ENCODE results near the gene ZBTB20.

The ZBTB20 gene

DNA sequence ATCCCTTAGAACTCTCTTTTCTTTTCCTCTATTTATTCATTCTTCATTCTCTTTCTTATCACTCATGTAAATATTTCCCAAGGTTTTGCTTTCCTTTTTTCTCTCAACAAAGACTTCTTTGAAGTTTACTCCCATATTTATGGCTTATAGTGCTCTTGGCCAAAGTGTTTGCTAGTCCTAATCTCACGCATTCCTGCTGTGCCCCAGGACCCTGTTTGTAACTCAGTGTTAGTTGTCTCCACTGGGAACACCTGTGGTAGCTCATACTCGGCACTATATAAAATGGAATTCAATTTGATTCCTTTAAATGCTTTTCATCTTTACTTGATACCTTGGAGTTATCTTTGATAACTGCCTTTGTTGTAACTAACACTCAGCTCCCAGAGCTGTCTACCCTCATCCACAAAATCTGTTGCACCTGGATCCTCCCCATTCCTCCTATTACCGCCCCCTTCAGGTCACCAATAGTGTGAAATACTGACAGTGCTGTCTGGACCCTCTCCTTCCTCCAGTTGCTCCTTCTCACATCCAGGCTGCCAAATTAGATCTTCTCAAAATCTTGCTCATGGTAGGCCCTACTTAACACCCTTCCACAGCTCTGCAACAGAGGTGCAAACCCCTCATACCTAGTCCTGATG lies 776.4 kb downstream of the ZBTB20 start:
- TF ChIP-seq ZNF274 (IDR thresholded peaks at IDR 0.05; ENCODE audit: low read depth, low read length), result no peak
- no peak overlapping the region for H3K4me3 ChIP-seq (ENCODE audit: low read length)

DNA sequence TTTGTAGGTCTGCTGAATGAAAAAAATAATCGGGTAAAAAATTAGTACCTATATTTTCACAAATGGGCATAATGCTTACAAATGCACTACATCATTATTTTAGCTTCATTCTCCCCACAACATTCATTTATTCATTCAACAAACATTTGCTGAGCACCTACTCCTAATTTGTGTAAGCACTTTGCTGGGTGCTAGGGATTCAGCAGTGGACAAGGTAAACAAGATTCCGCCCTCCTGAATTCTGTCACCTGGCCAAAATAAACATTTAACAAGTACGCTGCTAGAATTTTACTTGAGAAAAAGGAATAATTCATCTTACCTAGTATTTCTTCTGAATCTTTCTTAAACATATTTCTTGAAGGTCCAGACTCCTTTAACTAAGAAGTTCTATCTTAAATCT lies 781.2 kb downstream of the ZBTB20 start:
- no peak for TF ChIP-seq ZNF274 (IDR thresholded peaks at IDR 0.05; ENCODE audit: low read depth, low read length)
- H3K4me3 ChIP-seq (ENCODE audit: low read length), result no peak overlapping the region

DNA sequence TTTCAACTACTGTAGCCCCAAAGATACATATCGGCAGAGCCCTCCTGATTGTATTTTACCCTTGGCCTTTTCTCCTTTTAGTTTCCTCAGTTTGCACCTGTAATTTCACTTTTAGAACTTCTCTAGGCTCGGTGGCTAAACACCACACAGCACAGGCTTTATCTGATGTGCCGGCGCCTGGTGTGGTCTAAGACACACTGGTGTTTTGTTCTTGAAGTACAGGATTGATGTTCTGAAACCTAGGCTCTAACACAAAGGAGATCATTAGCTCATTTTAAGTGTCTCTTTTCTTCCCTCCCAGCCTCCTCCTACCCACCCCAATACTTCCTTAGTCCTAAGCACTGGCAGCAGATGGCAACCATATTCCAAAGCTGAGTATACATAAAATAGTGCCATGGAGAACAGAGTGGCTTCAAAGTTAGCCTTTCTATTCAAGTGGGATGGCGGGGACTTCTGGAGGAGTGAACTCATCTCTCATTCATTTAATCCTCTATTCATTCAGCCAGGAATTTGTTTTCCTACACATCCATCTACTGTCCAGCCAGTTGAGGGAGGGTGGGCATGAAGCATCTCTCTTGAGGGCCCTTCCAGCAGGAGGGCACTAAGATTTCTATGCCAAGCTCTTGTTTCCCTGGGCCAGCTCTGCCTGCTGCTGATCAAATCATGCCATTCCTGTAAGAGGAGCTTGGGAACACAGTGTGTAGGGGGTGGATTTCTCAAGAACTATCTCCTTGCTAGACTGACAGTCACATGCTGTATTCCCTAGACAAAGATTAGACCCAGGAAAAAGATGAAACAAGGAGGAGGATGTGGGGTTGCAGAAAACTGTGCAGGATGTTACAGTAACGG lies 782.1 kb downstream of the ZBTB20 start:
- no peak overlapping the region for H3K4me3 ChIP-seq (ENCODE audit: low read length)
- no peak for TF ChIP-seq ZNF274 (IDR thresholded peaks at IDR 0.05; ENCODE audit: low read depth, low read length)

DNA sequence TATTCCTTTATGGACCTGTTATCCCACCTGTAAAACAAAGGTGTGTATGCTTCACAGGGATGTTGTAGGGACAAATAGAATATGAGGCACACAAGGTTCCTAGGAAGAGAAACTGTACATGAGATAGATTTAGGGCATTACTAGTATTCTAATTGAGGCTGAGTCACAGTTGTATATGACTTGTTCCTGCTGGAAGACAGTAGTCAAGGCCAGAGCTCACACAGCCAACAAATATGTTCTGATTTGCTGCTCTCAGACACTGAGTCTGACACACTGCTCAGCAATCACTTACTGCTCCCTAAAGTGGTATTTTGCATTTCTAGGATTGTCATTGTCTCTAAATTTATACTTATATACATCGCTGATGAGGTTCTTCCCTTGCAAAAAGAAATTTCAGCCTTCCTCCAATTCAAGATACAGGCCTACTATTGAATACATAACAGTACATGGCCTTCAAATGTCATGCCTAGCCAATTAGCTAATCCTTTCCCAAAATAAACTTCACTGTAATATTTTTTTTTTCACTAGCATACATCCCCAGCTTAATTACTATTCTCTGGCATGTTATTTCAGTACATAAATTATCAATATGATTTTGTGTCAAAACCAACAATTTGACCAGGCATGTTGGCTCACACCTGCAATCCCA lies 783.4 kb downstream of the ZBTB20 start:
- TF ChIP-seq ZNF274 (IDR thresholded peaks at IDR 0.05; ENCODE audit: low read depth, low read length), result no peak
- H3K4me3 ChIP-seq (ENCODE audit: low read length), result no peak overlapping the region

DNA sequence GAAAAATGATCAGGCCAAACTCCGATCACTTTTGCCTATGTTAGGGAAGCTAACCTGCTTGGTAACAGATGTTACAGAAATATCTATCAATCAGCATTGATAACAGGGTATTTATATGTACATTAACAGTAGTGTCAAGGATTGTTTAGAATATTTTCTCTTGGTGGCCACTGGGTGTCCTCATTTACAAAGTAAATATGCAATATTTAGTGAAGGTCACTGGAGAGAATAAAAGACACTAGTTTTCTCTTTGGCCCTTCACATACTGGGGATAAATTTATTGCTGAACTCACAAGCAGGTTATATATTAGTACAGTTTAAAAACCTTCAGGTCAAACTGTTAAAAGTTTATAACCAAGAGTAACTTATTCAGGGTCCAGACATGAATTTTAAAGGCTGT lies 784.3 kb downstream of the ZBTB20 start:
- TF ChIP-seq ZNF274 (IDR thresholded peaks at IDR 0.05; ENCODE audit: low read depth, low read length), result no peak
- no peak overlapping the region for H3K4me3 ChIP-seq (ENCODE audit: low read length)

DNA sequence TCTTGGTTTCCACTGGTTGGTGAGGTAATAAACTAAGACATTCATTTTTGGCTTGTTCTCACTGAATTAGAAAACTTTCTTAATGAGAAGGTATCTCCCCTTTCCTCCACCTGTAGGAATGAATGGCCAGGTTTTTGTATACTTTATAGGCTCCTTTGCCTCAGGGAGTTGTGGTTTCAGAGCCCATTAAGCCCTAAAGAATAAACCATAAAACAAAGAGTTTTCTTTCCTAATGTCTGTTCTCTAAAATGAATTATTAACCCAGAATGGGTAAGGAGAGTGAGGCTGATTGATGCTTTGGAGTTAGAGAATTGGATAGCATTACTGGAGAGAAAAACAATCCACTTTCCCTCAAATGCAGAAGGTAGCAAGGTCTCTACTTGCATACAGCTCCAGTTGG lies 785.7 kb downstream of the ZBTB20 start:
- H3K4me3 ChIP-seq (ENCODE audit: low read length), result no peak overlapping the region
- no peak for TF ChIP-seq ZNF274 (IDR thresholded peaks at IDR 0.05; ENCODE audit: low read depth, low read length)

DNA sequence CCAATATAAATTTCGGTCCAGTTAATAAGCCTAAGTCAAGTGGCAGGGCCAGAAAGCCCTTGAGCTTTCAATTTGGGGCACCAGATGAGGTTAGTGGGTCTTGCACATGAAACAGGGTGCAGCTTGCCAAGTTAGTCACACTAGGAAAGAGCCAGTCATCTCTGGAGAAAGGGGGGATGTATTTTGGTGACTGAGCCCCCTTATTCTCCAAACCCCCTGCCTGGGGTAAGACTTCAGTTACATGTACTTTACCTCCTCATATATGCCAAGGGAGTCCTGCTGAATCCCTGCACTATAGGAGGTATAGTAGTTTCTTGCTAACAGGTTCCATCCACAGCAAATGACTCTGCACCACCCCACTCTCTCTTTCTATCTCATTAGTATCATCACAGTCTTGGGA lies 790.6 kb downstream of the ZBTB20 start:
- no peak overlapping the region for H3K4me3 ChIP-seq (ENCODE audit: low read length)

DNA sequence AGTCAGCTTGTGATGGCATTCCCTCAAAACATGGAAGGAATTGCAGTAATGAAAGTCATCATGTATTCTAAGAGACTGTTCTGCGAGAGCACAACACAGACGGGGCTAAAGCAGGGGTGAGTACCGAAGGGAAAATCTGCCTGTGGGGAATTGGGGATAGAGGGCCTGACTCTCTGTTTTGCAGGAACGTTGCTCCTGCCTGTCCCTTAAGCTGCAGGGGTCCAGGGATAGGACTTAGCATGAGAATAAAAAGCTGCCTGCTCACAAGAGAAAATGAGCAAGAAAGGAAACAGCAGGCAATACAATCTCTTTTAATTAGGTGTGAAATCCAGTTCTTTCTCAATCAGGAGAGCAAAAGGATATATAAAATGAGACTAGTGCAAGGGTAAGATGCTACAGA lies 791.0 kb downstream of the ZBTB20 start:
- H3K4me3 ChIP-seq (ENCODE audit: low read length), result no peak overlapping the region
- no peak for TF ChIP-seq ZNF274 (IDR thresholded peaks at IDR 0.05; ENCODE audit: low read depth, low read length)

More for the DNA sequence above, 790.6 kb downstream of the ZBTB20 start:
- no peak for TF ChIP-seq ZNF274 (IDR thresholded peaks at IDR 0.05; ENCODE audit: low read depth, low read length)

DNA sequence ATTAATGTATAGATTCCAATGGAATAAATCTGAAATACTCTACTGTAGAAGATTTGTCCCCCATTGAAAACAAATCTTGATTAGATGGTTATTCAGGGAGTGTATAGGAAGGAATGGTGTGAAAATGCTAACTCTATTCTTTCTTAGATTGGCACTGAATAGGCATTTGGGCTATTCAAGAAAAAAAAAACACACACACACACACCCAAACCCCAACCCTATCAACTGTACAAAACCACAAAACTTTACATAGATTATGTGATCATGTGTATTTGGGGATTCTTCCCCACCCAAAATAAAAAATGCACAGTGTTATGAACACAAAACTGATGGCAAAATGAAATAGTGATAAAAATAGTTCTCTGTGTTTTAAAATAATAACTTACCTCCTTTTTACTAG lies 791.4 kb downstream of the ZBTB20 start:
- TF ChIP-seq ZNF274 (IDR thresholded peaks at IDR 0.05; ENCODE audit: low read depth, low read length), result no peak
- H3K4me3 ChIP-seq (ENCODE audit: low read length), result no peak overlapping the region

DNA sequence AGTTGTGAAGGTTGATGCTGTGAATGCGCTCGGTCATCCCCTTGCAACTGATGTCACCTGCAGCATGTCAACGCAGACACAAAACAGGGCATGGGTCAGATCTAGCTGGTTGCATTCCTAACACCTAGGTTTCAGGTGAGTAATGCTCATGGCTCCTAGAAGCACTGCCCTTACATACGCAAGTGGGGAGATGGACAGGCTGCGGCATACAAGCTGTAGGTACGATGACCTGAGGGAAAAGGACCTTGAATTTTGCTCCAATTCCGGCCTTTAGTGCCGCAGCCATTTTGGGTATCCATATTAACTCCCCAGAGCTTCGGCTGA lies 795.3 kb downstream of the ZBTB20 start:
- TF ChIP-seq ZNF274 (IDR thresholded peaks at IDR 0.05; ENCODE audit: low read depth, low read length), result no peak
- no peak overlapping the region for H3K4me3 ChIP-seq (ENCODE audit: low read length)

DNA sequence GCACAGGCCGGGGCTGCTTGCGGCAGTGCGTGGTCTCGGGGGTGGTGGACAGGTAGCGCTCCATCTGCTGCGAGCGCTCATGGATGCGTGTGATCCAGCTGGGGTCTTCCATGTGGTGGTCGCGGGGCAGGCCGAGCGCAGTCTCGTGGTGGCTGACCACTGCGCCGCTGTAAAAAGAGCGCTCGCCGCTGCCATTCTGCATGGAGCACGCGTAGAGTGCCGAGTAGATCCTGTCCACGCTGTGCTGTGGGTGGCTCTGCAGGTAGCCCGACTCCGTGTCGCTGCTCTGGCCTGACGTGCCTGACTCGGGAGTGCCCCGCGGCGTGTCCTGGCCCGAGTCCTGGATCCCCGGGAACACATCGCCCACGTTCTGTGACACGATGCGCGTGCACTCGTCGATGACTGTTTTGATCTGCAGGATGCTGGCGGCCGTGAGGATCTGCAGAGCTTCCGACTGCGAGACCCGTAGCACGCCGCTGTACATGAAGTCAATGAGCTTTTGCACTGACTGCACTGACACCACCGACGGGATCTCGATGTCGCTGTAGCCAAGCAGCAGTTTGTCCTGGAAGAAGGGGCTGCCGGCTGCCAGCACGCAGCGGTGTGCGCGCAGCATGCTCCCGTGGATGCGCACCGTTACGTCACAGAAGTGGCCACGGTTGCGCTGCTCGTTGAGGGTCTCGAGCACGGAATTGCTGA lies 795.8 kb downstream of the ZBTB20 start:
- H3K4me3 ChIP-seq (ENCODE audit: low read length), result no peak overlapping the region
- no peak for TF ChIP-seq ZNF274 (IDR thresholded peaks at IDR 0.05; ENCODE audit: low read depth, low read length)

DNA sequence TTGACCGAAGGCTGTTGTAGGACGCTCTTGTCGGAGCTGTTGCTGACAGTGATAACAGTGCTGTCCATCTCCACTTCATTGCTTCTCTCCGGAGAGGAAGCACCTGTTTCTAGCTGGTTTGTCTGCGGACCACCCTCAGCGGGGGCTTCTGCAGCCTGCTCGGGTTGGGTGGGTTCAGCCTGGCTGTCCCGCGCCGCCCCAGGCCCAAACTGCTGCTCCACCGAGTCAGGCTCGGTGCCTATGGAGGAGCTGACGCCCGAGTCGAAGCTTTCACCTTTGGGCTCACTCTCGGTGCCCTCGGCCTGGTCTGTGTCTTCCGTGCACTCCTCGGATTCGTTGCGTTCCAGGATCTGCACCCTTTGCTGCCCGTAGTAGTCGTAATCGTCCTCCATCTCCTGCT lies 796.4 kb downstream of the ZBTB20 start:
- no peak for TF ChIP-seq ZNF274 (IDR thresholded peaks at IDR 0.05; ENCODE audit: low read depth, low read length)

DNA sequence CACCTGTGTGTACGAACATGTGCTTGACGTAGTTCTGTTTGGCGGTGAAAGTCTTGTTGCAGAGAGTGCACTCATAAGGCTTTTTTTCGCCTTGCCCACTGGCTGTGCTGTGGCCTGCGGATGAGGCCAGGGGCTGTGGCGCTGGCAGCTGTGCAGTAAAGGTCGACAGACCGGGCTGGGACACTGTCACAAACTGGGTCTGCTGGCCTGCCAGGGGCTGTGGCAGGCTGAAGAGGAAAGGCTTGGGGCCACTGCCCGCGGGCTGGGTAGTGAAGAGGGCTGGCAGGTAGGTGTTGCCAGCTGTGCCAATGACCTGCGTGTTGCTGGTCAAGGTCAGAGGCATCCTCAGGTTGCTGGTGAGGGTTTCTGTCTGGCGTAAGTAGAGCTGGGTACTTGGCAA lies 796.8 kb downstream of the ZBTB20 start:
- H3K4me3 ChIP-seq (ENCODE audit: low read length), result no peak overlapping the region
- no peak for TF ChIP-seq ZNF274 (IDR thresholded peaks at IDR 0.05; ENCODE audit: low read depth, low read length)

More for the DNA sequence above, 796.4 kb downstream of the ZBTB20 start:
- no peak overlapping the region for H3K4me3 ChIP-seq (ENCODE audit: low read length)

DNA sequence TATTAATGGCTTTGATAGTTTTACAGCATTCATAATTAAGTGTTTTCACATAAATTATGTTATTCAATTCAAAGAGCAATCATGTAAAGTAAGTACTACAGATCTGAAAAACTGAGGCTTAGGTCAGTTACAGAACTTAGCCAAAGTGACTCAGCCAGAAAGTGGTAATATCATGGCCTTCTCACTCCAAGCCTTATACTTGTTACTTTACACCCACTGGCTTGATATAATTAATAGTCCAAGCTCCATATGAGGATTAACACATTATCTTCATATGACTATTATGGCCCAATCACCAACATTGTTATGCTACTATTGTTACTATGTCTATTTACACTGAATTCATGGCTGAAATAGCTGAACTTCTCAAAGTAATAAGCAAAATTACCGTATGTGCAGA lies 802.6 kb downstream of the ZBTB20 start:
- TF ChIP-seq ZNF274 (IDR thresholded peaks at IDR 0.05; ENCODE audit: low read depth, low read length), result no peak
- H3K4me3 ChIP-seq (ENCODE audit: low read length), result no peak overlapping the region

All from GM08714 (cell line).